Activated T-helper 1 cell treated with anti-CD3 and anti-CD28 coated beads, Interleukin-12 subunit alpha, Interleukin-12 subunit beta, Interleukin-2, Interleukin-4 antibody, amounts not matched to agents 30 ng/mL and 10 ng/mL and 1 ng/mL, durations not matched to agents 14 hours and 24 hours and 36 hours (primary cell): ENCODE measurements around the gene RTP4. TPM values are rescaled to one million over a fixed set of nuclear protein-coding genes. Genes with fewer than 3 reads are reported as not detected.

Source experiments
- DNase-seq: peaks from one replicate; pipeline ENCODE4 v3.0.0; 2021; ENCODE audit warnings: low spot score
- H3K27ac Mint-ChIP-seq: one replicate; pipeline ENCODE4 v1.8.0; 2021; ENCODE audit warnings: mild to moderate bottlenecking, mixed read lengths
- H3K27me3 Mint-ChIP-seq: one replicate; pipeline ENCODE4 v1.8.0; 2022; ENCODE audit warnings: mild to moderate bottlenecking, moderate library complexity, mixed read lengths; ENCODE audit not compliant: insufficient read depth
- H3K36me3 Mint-ChIP-seq: one replicate; pipeline ENCODE4 v1.8.0; 2021; ENCODE audit warnings: low read depth, mixed read lengths
- H3K4me1 Mint-ChIP-seq: one replicate; pipeline ENCODE4 v1.8.0; 2021; ENCODE audit warnings: low read depth, mixed read lengths
- H3K4me3 Mint-ChIP-seq: one replicate; pipeline ENCODE4 v1.8.0; 2021; ENCODE audit warnings: mild to moderate bottlenecking, moderate library complexity, mixed read lengths
- H3K9me3 Mint-ChIP-seq: one replicate; pipeline ENCODE4 v1.8.0; 2021; ENCODE audit warnings: mixed read lengths
- intact Hi-C: fragments of 100-400 bp; cut with micrococcal nuclease; formaldehyde crosslinking; loops from one replicate; pipeline ENCODE4 v1.15.1; 2024
- total RNA-seq: library from RNA; stranded (reverse); gene quantifications from 2 replicates; pipeline ENCODE4 v1.2.3, GENCODE V29; 2022

RTP4 gene, protein sequence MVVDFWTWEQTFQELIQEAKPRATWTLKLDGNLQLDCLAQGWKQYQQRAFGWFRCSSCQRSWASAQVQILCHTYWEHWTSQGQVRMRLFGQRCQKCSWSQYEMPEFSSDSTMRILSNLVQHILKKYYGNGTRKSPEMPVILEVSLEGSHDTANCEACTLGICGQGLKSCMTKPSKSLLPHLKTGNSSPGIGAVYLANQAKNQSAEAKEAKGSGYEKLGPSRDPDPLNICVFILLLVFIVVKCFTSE
- 3.4 and 4.0 TPM in 2 replicates for total RNA-seq

DNA sequence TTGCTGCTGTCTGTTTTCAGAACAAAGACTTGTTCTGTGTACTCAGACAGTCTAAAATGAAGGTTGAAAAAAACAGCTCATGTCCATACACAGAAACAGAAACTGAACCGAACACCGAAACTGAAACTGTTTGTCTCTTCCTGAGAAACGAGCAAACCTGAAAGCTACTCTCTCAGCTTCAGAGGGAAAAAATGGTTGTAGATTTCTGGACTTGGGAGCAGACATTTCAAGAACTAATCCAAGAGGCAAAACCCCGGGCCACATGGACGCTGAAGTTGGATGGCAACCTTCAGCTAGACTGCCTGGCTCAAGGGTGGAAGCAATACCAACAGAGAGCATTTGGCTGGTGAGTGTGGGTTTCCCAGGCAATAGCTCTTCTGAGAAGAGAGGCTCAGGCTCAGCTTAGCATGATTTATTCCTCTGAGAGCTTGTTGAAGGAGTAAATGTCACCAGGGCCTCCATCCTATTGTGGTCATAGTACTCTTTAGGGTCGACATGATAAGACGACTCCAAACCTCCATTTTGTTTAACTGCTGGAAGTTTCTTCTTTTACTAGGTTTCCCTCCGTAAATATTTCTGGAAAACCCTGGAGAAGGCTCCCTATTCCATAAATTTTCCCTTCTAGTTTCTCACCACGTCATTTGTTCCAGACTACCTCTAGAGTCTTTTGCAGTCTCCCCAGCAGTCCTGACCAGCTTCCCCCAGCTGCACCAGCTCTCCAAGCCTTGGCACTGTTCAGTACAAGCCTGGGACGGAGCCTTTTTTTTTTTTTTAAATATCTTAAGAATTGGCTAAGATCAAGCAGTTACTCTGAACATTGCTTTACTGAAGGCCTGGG, at the start of gene RTP4:
TSS of gene RTP4 (plus strand) at position 135 of the 838 bp plus-strand sequence. CDS start at position 192, 57 bp downstream.
- Mint-ChIP-seq H3K4me1 (peaks cover 42% of the 10 kb centered on the region), H3K9me3 (no peaks in the 10 kb centered on the region), H3K27me3 (no peaks in the 10 kb centered on the region), H3K4me3 (peak within 1 kb of the TSS; percentile 90), H3K36me3 (peaks cover 39% of the 10 kb centered on the region), H3K27ac (peak within 1 kb of the TSS; percentile 98)
- intact Hi-C loops = loop anchor here (1.0 to 5.0 kb wide), 2 partner anchors 49 to 1764 kb away; no protein-coding TSS in a partner anchor
- peak; percentile 55 for DNase-seq

DNA sequence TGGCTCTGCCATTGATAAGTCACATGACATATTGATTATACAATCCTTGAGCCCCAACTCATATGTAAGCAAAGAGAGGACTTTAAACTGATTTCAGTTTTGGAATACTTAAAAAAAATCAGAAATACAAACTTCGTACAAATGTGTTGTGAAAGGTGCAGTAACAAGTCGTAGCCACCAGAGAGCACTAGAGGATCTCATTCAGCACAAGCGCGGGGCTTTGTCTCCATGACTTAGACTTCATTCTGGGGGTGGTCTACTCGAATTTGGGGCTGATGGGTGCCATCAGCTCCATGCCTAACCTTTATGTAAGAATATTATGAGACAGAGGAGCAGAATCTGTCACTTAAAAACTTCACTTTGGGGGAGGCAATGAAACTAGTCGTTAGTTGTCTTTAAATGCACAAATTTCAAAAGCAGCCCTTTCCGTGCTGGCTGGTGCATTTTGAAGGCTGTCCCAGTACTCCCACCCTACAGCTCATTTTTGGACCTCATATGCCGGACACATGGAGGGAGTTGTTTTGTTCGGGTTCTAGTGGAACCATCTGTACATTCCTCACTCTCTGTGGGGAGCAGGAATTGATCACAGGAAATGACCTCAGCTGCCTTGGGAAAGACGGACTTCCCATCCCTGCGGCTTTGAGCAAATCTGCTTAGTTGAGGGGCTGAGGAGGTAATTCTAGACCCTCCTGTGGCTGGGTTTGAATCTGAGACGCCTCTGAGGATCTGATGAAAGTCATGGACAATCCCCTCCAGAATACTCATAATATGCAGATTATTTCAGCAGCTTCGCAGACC, 49.2 kb upstream of the RTP4 start:
- no peaks in the 10 kb centered on the region for H3K36me3 Mint-ChIP-seq
- no peak overlapping the region for H3K4me3 Mint-ChIP-seq
- intact Hi-C loops = loop anchor here (1.0 to 10.0 kb wide), 10 partner anchors 49 to 1830 kb away; partner anchors contain the start of gene RTP4
- no peak for DNase-seq
- H3K27ac Mint-ChIP-seq = no peak overlapping the region
- H3K4me1 Mint-ChIP-seq = peaks cover 9% of the 10 kb centered on the region
- H3K27me3 Mint-ChIP-seq = peaks cover 13% of the 10 kb centered on the region
- no peaks in the 10 kb centered on the region for H3K9me3 Mint-ChIP-seq

DNA sequence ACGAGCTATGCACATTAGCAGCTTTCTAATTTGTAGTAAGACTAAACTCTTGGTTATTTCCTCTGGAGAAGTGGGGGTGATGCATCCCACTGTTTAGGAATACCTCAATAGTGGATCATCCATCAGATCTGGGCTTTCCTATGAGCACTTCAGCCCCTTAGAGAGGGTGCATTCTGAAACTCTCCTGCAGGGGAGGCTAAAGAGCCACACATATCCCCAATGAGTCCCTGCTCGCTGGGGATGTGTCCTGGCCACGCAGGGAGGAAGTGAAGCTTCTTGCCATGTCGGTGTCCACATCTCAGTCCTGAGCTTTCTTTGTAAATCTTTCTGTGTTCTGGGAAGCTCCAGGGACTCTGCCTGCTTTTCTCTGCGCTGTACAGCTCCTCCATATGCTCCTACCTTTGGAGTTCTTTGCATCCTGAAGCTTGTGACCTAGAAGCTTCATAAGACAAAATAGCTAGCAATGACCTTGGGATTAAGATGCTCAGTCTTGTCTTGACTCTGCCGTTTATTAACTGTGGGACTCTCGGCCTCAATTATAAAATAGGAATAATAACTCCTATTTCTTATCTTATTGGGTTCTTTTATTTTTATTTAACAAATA, 48.4 kb upstream of the RTP4 start:
- no peaks in the 10 kb centered on the region for H3K9me3 Mint-ChIP-seq
- peak; percentile 37 for DNase-seq
- no peaks in the 10 kb centered on the region for H3K36me3 Mint-ChIP-seq
- H3K27me3 Mint-ChIP-seq = peaks cover 13% of the 10 kb centered on the region
- no peak overlapping the region for H3K4me3 Mint-ChIP-seq
- H3K4me1 Mint-ChIP-seq = peaks cover 9% of the 10 kb centered on the region
- H3K27ac Mint-ChIP-seq = no peak overlapping the region
- intact Hi-C loops = loop anchor here (1.0 to 10.0 kb wide), 10 partner anchors 48 to 1829 kb away; partner anchors contain the start of gene RTP4

DNA sequence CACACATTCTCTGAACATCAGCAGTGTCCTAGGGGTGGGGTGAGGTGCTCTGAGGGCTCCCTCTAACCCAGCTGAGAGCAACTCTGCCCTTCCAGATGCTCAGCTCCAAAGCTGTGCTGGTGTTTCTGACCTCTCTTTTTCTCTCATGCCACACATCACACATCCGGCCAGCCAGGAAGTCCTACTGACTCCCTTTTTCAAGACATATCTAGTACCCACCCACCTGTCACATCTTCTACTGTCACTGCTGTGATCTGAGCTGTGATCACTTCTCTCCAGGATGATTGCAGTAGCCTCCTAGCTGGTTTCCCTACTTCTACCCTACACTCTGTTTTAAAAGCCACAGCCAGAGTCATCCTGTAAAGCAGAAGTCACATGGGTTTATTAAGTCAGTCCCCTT, 46.4 kb upstream of the RTP4 start:
- H3K4me1 Mint-ChIP-seq = peaks cover 9% of the 10 kb centered on the region
- no peak overlapping the region for H3K4me3 Mint-ChIP-seq
- H3K9me3 Mint-ChIP-seq = no peaks in the 10 kb centered on the region
- H3K27ac Mint-ChIP-seq = no peak overlapping the region
- intact Hi-C loops = no loop called here
- no peak for DNase-seq
- H3K36me3 Mint-ChIP-seq = no peaks in the 10 kb centered on the region
- peaks cover 6% of the 10 kb centered on the region for H3K27me3 Mint-ChIP-seq

DNA sequence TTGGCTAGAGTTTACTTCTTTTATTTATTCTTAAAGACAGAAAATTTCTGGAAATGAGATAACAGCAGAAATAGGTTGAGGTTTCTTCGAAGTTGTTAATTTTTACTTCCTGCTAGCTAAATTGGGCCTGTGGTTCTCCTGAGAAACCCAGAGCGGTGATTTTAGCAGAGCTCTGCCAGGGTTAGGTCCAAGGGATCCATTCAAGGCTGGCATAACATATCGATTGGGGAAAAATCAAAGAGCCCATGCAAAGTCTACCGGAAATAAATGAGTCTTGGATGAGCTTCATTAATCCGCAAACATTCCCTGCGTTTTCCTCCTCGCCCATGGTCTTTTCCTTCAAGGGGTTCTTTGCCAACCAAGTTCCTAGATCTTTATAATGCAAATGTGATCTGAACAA, 45.9 kb upstream of the RTP4 start:
- peaks cover 9% of the 10 kb centered on the region for H3K4me1 Mint-ChIP-seq
- H3K9me3 Mint-ChIP-seq = no peaks in the 10 kb centered on the region

DNA sequence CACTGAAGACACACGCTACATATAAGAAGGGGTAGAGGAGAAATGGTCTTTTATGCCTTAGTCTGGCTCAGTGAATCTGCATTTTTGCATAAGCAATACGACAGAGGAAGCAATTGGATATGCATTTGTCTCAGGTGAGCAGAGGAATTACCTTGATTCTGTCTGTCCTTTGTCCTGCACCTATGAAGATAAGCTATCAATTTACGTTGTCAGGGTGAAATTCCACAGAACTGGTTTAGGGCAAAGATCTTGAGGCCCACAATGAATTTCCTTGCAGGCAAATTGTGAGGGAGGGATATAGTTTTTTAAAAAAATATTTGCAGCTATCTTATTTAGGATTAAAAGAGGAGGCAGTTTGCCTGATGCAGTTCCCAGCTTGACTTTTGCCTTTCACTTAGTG, 45.1 kb upstream of the RTP4 start:
- H3K27ac Mint-ChIP-seq = no peak overlapping the region
- H3K27me3 Mint-ChIP-seq = peaks cover 2% of the 10 kb centered on the region
- no peak for DNase-seq
- intact Hi-C loops = no loop called here
- H3K4me1 Mint-ChIP-seq = peaks cover 9% of the 10 kb centered on the region
- no peaks in the 10 kb centered on the region for H3K36me3 Mint-ChIP-seq
- H3K4me3 Mint-ChIP-seq = no peak overlapping the region
- no peaks in the 10 kb centered on the region for H3K9me3 Mint-ChIP-seq

More for the DNA sequence above, 45.9 kb upstream of the RTP4 start:
- DNase-seq = no peak
- Mint-ChIP-seq H3K27ac (no peak overlapping the region), H3K27me3 (peaks cover 2% of the 10 kb centered on the region), H3K36me3 (no peaks in the 10 kb centered on the region), H3K4me3 (no peak overlapping the region)
- intact Hi-C loops = no loop called here

DNA sequence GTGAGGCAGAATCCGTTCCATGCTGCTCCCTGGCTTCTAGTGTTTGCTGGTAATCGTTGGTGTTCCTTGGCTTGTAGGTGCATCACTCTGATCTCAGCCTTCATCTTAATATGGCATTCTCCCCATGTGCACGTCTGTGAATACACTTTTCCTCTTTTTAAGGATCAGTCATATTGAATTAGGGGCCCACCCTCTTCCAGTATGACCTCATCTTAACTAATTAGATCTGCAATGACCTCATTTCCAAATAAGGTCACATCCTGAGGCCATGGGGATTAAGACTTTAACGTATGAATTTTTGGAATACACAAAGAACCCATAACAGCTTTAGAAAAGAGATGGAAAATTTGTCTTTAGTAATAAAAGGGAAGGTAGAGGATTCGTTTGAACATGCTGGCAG, 42.6 kb upstream of the RTP4 start:
- Mint-ChIP-seq H3K36me3 (no peaks in the 10 kb centered on the region), H3K4me3 (no peak overlapping the region), H3K27me3 (peaks cover 5% of the 10 kb centered on the region), H3K9me3 (no peaks in the 10 kb centered on the region), H3K27ac (no peak overlapping the region), H3K4me1 (no peaks in the 10 kb centered on the region)
- DNase-seq = no peak
- intact Hi-C loops = no loop called here

DNA sequence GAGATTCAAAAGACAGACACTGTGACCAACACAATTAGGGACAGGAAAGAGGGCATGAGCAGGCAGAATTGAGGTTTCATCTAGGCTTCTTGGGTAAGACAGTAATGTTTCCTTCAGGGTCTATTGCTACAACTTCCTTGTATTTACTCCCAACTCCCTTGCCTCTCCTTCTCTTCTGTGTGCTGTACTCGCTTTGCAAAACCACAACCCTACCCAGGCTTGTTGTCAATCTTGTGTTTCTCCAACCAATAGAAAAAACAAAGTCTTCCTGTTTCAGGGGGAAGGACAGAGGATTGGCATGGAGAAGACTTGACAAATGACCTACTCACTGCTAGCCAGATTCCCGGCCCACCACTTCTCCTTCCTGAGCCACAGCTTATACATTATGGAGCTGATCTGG, 40.3 kb upstream of the RTP4 start:
- Mint-ChIP-seq H3K27me3 (peaks cover 12% of the 10 kb centered on the region), H3K36me3 (no peaks in the 10 kb centered on the region), H3K27ac (no peak overlapping the region), H3K4me3 (no peak overlapping the region), H3K4me1 (no peaks in the 10 kb centered on the region), H3K9me3 (no peaks in the 10 kb centered on the region)
- intact Hi-C loops = no loop called here
- DNase-seq = no peak

DNA sequence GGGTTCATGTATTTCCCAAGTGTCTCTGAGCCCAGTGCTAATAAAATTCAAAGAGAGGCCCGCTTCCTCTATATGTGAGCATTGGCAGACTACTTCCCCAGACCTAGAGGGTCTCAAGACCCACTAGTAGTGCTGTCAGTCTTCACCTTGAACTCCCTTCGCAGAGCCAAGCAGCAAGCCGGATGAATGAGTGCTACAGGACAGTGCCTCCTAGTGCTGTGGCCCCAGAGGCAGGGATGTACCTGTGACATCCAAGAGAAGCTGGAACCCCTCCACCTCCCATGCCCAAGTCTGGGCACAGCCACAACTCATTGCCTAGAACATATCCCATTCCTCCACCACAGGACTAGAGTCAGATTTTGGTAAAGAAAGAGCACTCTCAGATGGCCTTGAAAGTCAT, 39.5 kb upstream of the RTP4 start:
- H3K4me3 Mint-ChIP-seq = no peak overlapping the region
- intact Hi-C loops = no loop called here
- no peaks in the 10 kb centered on the region for H3K4me1 Mint-ChIP-seq
- DNase-seq = no peak
- H3K36me3 Mint-ChIP-seq = no peaks in the 10 kb centered on the region
- peaks cover 12% of the 10 kb centered on the region for H3K27me3 Mint-ChIP-seq
- no peak overlapping the region for H3K27ac Mint-ChIP-seq
- no peaks in the 10 kb centered on the region for H3K9me3 Mint-ChIP-seq

DNA sequence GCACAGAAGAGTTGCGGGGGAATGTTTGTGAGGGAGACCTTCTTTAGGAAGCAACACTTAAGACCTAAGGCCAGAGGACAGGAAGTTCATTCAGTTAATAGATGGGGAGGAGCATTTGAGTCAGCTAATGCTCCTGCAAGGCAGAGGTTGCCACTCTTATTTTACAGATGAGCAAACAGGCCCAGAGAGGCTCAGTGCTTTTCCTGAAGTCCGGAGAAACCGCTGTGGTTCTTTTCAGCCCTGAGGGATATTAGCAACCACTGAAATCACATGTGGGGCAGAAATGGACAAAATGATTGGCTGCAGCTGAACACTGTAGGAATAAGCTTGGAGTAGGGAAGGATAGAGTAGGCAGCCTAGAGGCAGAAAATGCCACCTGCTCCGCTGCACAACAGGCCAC, 33.3 kb upstream of the RTP4 start:
- no peaks in the 10 kb centered on the region for H3K4me1 Mint-ChIP-seq
- no peak overlapping the region for H3K27ac Mint-ChIP-seq
- H3K4me3 Mint-ChIP-seq = no peak overlapping the region
- DNase-seq = no peak
- no peaks in the 10 kb centered on the region for H3K36me3 Mint-ChIP-seq
- intact Hi-C loops = no loop called here
- peaks cover 16% of the 10 kb centered on the region for H3K27me3 Mint-ChIP-seq
- H3K9me3 Mint-ChIP-seq = no peaks in the 10 kb centered on the region

DNA sequence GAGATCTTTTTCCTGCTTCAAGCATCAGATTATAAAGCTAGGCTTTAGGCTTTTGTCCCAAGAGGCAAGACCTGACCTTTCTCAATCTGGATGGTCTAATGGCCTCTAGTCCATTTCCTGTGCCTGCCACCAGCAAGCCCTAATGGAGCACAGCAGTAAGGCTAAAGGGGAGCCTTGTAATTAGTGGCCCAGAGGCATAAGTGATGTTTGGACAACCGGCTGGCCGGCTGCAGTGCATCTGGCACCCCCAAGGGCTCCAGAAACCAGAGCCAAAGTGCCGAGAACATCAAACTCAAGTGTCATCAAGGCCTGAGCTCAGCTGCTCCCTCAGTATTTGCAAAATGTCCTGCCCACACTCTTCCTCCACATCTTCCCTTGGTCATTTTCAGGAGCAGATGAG, 31.9 kb upstream of the RTP4 start:
- intact Hi-C loops = no loop called here
- H3K36me3 Mint-ChIP-seq = no peaks in the 10 kb centered on the region
- no peaks in the 10 kb centered on the region for H3K4me1 Mint-ChIP-seq
- H3K27ac Mint-ChIP-seq = no peak overlapping the region
- no peaks in the 10 kb centered on the region for H3K9me3 Mint-ChIP-seq
- DNase-seq = no peak
- H3K27me3 Mint-ChIP-seq = peaks cover 13% of the 10 kb centered on the region
- H3K4me3 Mint-ChIP-seq = no peak overlapping the region

DNA sequence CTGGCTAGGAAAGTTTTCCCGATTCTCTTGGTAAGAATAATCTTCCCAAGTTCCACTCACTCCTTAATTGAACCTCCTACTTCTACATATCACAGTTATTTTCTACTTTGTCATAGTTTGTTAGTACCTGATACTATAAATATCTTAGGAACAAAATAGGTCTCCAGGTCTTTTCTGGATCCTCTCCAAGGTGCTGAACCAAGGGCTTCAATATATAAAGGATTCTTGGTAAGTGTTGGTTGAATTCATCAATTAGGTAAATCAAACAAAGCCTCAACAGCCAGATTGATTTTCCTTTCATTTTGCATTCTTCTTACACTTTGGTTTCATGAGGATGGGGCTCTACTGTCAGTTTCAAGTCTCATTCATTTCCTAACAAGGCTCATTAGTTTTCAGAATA, 27.6 kb upstream of the RTP4 start:
- intact Hi-C loops = no loop called here
- DNase-seq = no peak
- Mint-ChIP-seq H3K9me3 (no peaks in the 10 kb centered on the region), H3K27me3 (peaks cover 22% of the 10 kb centered on the region), H3K27ac (no peak overlapping the region), H3K4me3 (no peak overlapping the region), H3K36me3 (no peaks in the 10 kb centered on the region), H3K4me1 (no peaks in the 10 kb centered on the region)
